HCT116 (cell line): ENCODE data around the gene TERT.

Experiments used
- EZH2 ChIP-seq: fragments of 200-600 bp; sonication (generic); IDR thresholded peaks from 2 replicates; pipeline ENCODE4 v1.6.1; 2017; ENCODE audit warnings: antibody characterized with exemption, mixed run types
- EZH2phosphoT487 ChIP-seq: fragments of 200-600 bp; IDR thresholded peaks from 2 replicates; pipeline ENCODE4 v1.6.1; 2018; ENCODE audit warnings: antibody characterized with exemption, borderline replicate concordance
- POLR2A ChIP-seq: IDR thresholded peaks from 2 replicates; pipeline ENCODE4 v1.7.0; 2011; ENCODE audit warnings: borderline replicate concordance; ENCODE audit not compliant: insufficient read depth, insufficient read length; ENCODE audit errors: extremely low read depth
- POLR2AphosphoS5 ChIP-seq: IDR thresholded peaks from 2 replicates; pipeline ENCODE4 v1.6.1; 2011; ENCODE audit warnings: mild to moderate bottlenecking, low read depth, low read length, moderate library complexity
- SRF ChIP-seq: IDR thresholded peaks from 2 replicates; pipeline ENCODE4 v1.6.1; 2012; ENCODE audit warnings: low read depth
- TCF7L2 ChIP-seq: IDR thresholded peaks from 2 replicates; pipeline ENCODE4 v1.7.0; 2011; ENCODE audit warnings: borderline replicate concordance, inconsistent platforms; ENCODE audit not compliant: insufficient read depth, insufficient read length; ENCODE audit errors: extremely low read depth
- TF ChIP-seq, protein P1 (sequence below), 3 experiments: fragments of 200-600 bp in 1 of 3; sonication (generic) in 1 of 3; IDR thresholded peaks in 2 of 3; conservative IDR thresholded peaks in 1 of 3; 2 replicates each; pipeline ENCODE4 v1.5.1; 2012 to 2017; ENCODE audit warnings: low read depth in 2 of 3, low read length in 2 of 3, antibody characterized with exemption in 1 of 3, borderline replicate concordance in 1 of 3, control low read depth in 1 of 3, mild to moderate bottlenecking in 1 of 3, mixed read lengths in 1 of 3, mixed run types in 1 of 3, moderate library complexity in 1 of 3; ENCODE audit not compliant: insufficient read depth in 1 of 3
- TF ChIP-seq, protein P2 (sequence below): IDR thresholded peaks from 2 replicates; pipeline ENCODE4 v1.6.1; 2012; ENCODE audit warnings: low read depth
- TF ChIP-seq, protein P3 (sequence below): IDR thresholded peaks from 2 replicates; pipeline ENCODE4 v1.6.1; 2012

DNA sequence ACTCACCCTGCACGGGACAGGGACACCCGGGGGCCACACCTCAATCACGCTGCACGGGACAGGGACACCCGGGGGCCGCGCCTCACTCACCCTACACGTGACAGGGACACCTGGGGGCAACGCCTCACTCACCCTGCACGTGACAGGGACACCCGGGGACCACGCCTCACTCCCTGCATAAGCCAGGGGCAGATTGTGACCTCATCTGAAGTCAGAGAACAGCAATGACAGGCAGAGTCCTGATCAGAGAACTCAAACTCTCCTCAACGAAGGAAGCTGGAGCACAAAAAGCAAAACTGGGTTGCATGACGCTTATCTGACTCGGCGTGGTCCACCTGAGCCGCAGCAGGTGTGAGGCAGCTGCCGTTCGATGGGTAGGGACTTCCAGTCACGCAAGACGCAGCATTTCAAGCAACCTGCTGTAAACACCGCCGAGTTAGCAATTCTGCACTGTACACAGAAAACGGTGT is 3.2 kb downstream of the TERT start:
- no peak for TF ChIP-seq POLR2AphosphoS5
- TF ChIP-seq, protein P1, sequence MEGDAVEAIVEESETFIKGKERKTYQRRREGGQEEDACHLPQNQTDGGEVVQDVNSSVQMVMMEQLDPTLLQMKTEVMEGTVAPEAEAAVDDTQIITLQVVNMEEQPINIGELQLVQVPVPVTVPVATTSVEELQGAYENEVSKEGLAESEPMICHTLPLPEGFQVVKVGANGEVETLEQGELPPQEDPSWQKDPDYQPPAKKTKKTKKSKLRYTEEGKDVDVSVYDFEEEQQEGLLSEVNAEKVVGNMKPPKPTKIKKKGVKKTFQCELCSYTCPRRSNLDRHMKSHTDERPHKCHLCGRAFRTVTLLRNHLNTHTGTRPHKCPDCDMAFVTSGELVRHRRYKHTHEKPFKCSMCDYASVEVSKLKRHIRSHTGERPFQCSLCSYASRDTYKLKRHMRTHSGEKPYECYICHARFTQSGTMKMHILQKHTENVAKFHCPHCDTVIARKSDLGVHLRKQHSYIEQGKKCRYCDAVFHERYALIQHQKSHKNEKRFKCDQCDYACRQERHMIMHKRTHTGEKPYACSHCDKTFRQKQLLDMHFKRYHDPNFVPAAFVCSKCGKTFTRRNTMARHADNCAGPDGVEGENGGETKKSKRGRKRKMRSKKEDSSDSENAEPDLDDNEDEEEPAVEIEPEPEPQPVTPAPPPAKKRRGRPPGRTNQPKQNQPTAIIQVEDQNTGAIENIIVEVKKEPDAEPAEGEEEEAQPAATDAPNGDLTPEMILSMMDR (IDR thresholded peaks at IDR 0.05 in 2 of 3, conservative IDR thresholded peaks at IDR 0.05 in 1 of 3; ENCODE audit: borderline replicate concordance in 1 of 3, insufficient read depth in 1 of 3, low read depth in 2 of 3, low read length in 2 of 3): no peak
- TF ChIP-seq, protein P2, sequence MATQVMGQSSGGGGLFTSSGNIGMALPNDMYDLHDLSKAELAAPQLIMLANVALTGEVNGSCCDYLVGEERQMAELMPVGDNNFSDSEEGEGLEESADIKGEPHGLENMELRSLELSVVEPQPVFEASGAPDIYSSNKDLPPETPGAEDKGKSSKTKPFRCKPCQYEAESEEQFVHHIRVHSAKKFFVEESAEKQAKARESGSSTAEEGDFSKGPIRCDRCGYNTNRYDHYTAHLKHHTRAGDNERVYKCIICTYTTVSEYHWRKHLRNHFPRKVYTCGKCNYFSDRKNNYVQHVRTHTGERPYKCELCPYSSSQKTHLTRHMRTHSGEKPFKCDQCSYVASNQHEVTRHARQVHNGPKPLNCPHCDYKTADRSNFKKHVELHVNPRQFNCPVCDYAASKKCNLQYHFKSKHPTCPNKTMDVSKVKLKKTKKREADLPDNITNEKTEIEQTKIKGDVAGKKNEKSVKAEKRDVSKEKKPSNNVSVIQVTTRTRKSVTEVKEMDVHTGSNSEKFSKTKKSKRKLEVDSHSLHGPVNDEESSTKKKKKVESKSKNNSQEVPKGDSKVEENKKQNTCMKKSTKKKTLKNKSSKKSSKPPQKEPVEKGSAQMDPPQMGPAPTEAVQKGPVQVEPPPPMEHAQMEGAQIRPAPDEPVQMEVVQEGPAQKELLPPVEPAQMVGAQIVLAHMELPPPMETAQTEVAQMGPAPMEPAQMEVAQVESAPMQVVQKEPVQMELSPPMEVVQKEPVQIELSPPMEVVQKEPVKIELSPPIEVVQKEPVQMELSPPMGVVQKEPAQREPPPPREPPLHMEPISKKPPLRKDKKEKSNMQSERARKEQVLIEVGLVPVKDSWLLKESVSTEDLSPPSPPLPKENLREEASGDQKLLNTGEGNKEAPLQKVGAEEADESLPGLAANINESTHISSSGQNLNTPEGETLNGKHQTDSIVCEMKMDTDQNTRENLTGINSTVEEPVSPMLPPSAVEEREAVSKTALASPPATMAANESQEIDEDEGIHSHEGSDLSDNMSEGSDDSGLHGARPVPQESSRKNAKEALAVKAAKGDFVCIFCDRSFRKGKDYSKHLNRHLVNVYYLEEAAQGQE: no peak
- TF ChIP-seq, protein P3, sequence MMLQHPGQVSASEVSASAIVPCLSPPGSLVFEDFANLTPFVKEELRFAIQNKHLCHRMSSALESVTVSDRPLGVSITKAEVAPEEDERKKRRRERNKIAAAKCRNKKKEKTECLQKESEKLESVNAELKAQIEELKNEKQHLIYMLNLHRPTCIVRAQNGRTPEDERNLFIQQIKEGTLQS: no peak
- TF ChIP-seq TCF7L2: no peak
- no peak for TF ChIP-seq POLR2A
- TF ChIP-seq SRF: no peak
- TF ChIP-seq EZH2: no peak
- TF ChIP-seq EZH2phosphoT487: no peak
